H1 (cell line): Measurements from ENCODE around the gene DRD5. TPM values are rescaled to one million over a fixed set of nuclear protein-coding genes. Genes with fewer than 3 reads are reported as not detected.

ENCODE experiments used
- CTCF ChIA-PET: fragments of 300-600 bp; sonication (Branson Sonifier 250); formaldehyde crosslinking; loops from one replicate; lab custom pipeline; 2021; ENCODE audit not compliant: partially characterized antibody; lab: Charles Lee
- POLR2A ChIA-PET: fragments of 300-600 bp; sonication (Branson Sonifier 250); formaldehyde crosslinking; loops from one replicate; lab custom pipeline; 2021; ENCODE audit warnings: inconsistent platforms; ENCODE audit not compliant: partially characterized antibody; lab: Charles Lee
- DNase-seq, 2 experiments: peaks; one replicate each; pipeline versions ENCODE4 v3.0.0 to v3.0.0-alpha.2; 2010 to 2022; ENCODE audit warnings: low spot score in 2 of 2, low read depth in 1 of 2, mixed read lengths in 1 of 2
- FAIRE-seq: peaks from 2 replicates; lab custom pipeline; 2011; peaks lifted over from hg19 to GRCh38; lab: Jason Lieb, UNC
- H2AFZ ChIP-seq: 2 replicates; pipeline ENCODE4 v1.8.1; 2012; ENCODE audit warnings: low read length, inconsistent platforms
- H2AK5ac ChIP-seq: 2 replicates; pipeline ENCODE4 v1.6.1; 2013; ENCODE audit warnings: low read depth, low read length
- H2BK120ac ChIP-seq: replicated peaks from 2 replicates; pipeline ENCODE3; 2013; ENCODE audit warnings: low read depth, low read length, inconsistent platforms
- H2BK12ac ChIP-seq: 2 replicates; pipeline ENCODE4 v1.6.1; 2013; ENCODE audit warnings: low read depth, low read length
- H2BK15ac ChIP-seq: 2 replicates; pipeline ENCODE4 v1.6.1; 2013; ENCODE audit warnings: low read length
- H2BK20ac ChIP-seq: 2 replicates; pipeline ENCODE4 v1.6.1; 2013; ENCODE audit warnings: low read length
- H2BK5ac ChIP-seq: 2 replicates; pipeline ENCODE4 v1.6.1; 2013; ENCODE audit warnings: low read depth, low read length
- H3K14ac ChIP-seq: 2 replicates; pipeline ENCODE4 v1.6.1; 2013; ENCODE audit warnings: inconsistent platforms; ENCODE audit not compliant: insufficient read length
- H3K18ac ChIP-seq: 2 replicates; pipeline ENCODE4 v1.6.1; 2013; ENCODE audit warnings: low read length; ENCODE audit errors: extremely low read depth
- H3K23ac ChIP-seq: 2 replicates; pipeline ENCODE4 v1.6.1; 2013; ENCODE audit warnings: inconsistent platforms; ENCODE audit not compliant: insufficient read length
- H3K23me2 ChIP-seq: 2 replicates; pipeline ENCODE4 v1.6.1; 2013; ENCODE audit warnings: low read depth, low read length
- H3K27ac ChIP-seq: 2 replicates; pipeline ENCODE4 v1.6.1; 2011; ENCODE audit warnings: low read depth, low read length, inconsistent platforms
- H3K27me3 ChIP-seq, 4 experiments: replicated peaks in 1 of 4; 1 replicate in 1 of 4; 2 replicates in 3 of 4; pipeline versions ENCODE4 v1.6.1 to v1.8.1; 2011 to 2013; ENCODE audit warnings: low read length in 3 of 4, mild to moderate bottlenecking in 3 of 4, inconsistent platforms in 2 of 4, mixed read lengths in 2 of 4, moderate library complexity in 1 of 4; ENCODE audit not compliant: control insufficient read depth in 3 of 4, insufficient read depth in 3 of 4; ENCODE audit errors: extremely low read depth in 1 of 4
- H3K36me3 ChIP-seq, 4 experiments: 2 replicates each; pipeline versions ENCODE4 v1.6.1 to v1.8.1; 2011 to 2013; ENCODE audit warnings: mild to moderate bottlenecking in 4 of 4, low read length in 3 of 4, moderate library complexity in 2 of 4, control low read depth in 1 of 4, inconsistent platforms in 1 of 4; ENCODE audit not compliant: insufficient read depth in 4 of 4, control insufficient read depth in 2 of 4
- H3K4ac ChIP-seq: replicated peaks from 2 replicates; pipeline ENCODE3; 2013; ENCODE audit warnings: low read length, low read depth, mixed read lengths, inconsistent platforms; ENCODE audit not compliant: insufficient read length
- H3K4me1 ChIP-seq, 4 experiments: replicated peaks in 1 of 4; 1 replicate in 1 of 4; 2 replicates in 3 of 4; pipeline versions ENCODE4 v1.6.1 to v1.8.1; 2011 to 2013; ENCODE audit warnings: low read length in 3 of 4, inconsistent platforms in 2 of 4, mixed read lengths in 1 of 4; ENCODE audit not compliant: insufficient read depth in 4 of 4, control insufficient read depth in 3 of 4
- H3K4me2 ChIP-seq, 2 experiments: 2 replicates each; pipeline versions ENCODE4 v1.6.1 to v1.8.1; 2011 to 2013; ENCODE audit warnings: low read depth in 2 of 2, low read length in 2 of 2, control low read depth in 1 of 2, inconsistent platforms in 1 of 2, mild to moderate bottlenecking in 1 of 2; ENCODE audit not compliant: insufficient read depth in 1 of 2
- H3K4me3 ChIP-seq, 4 experiments: fragments of 200-600, 300-600 bp in 1 of 4; sonication (generic), shearing (Covaris generic), sonication (Bioruptor Twin) in 1 of 4; 2 replicates each; pipeline versions ENCODE4 v1.5.1 to v1.8.1; 2011 to 2016; ENCODE audit warnings: low read length in 4 of 4, low read depth in 3 of 4, control low read depth in 2 of 4, inconsistent platforms in 2 of 4, mild to moderate bottlenecking in 2 of 4, mixed read lengths in 1 of 4, moderate library complexity in 1 of 4; ENCODE audit not compliant: insufficient read depth in 2 of 4; ENCODE audit errors: extremely low read depth in 1 of 4
- H3K56ac ChIP-seq: replicated peaks from 2 replicates; pipeline ENCODE3; 2013; ENCODE audit warnings: low read depth, mild to moderate bottlenecking, mixed read lengths, low read length, inconsistent platforms; ENCODE audit not compliant: insufficient read length
- H3K79me1 ChIP-seq: 2 replicates; pipeline ENCODE4 v1.6.1; 2013; ENCODE audit warnings: low read depth, low read length, control low read depth
- H3K79me2 ChIP-seq, 2 experiments: 2 replicates each; pipeline versions ENCODE4 v1.6.1 to v1.8.1; 2012 to 2013; ENCODE audit warnings: low read length in 2 of 2, mild to moderate bottlenecking in 2 of 2, inconsistent platforms in 1 of 2; ENCODE audit not compliant: insufficient read depth in 2 of 2, control insufficient read depth in 1 of 2
- H3K9ac ChIP-seq, 4 experiments: replicated peaks in 1 of 4; 1 replicate in 1 of 4; 2 replicates in 3 of 4; pipeline versions ENCODE4 v1.6.1 to v1.8.1; 2011 to 2013; ENCODE audit warnings: low read depth in 3 of 4, low read length in 3 of 4, control low read depth in 2 of 4, mild to moderate bottlenecking in 2 of 4, moderate library complexity in 2 of 4, inconsistent platforms in 1 of 4; ENCODE audit errors: extremely low read depth in 1 of 4
- H3K9me3 ChIP-seq, 2 experiments: 2 replicates each; pipeline versions ENCODE4 v1.6.1 to v1.8.1; 2012 to 2013; ENCODE audit warnings: mild to moderate bottlenecking in 2 of 2, moderate library complexity in 2 of 2, control low read depth in 1 of 2, inconsistent platforms in 1 of 2, low read depth in 1 of 2, low read length in 1 of 2, mixed read lengths in 1 of 2; ENCODE audit not compliant: insufficient read depth in 2 of 2
- H4K20me1 ChIP-seq, 2 experiments: replicated peaks in 1 of 2; 2 replicates each; pipeline versions ENCODE3 to v1.8.1; 2011 to 2013; ENCODE audit warnings: inconsistent platforms in 2 of 2, low read length in 2 of 2, mild to moderate bottlenecking in 1 of 2; ENCODE audit not compliant: insufficient read depth in 2 of 2, control insufficient read depth in 1 of 2
- H4K5ac ChIP-seq: 2 replicates; pipeline ENCODE4 v1.6.1; 2013; ENCODE audit warnings: low read length, low read depth, mixed read lengths, inconsistent platforms; ENCODE audit not compliant: insufficient read length
- H4K8ac ChIP-seq: 2 replicates; pipeline ENCODE4 v1.8.0; 2013; ENCODE audit warnings: mild to moderate bottlenecking, moderate library complexity, low read length, inconsistent platforms; ENCODE audit not compliant: insufficient read depth; ENCODE audit errors: extremely low read depth
- H4K91ac ChIP-seq: replicated peaks from 2 replicates; pipeline ENCODE3; 2013; ENCODE audit warnings: low read length, mixed read lengths, inconsistent platforms; ENCODE audit not compliant: insufficient read length
- CTBP2 ChIP-seq: IDR thresholded peaks from 2 replicates; pipeline ENCODE4 v1.7.0; 2011; ENCODE audit warnings: borderline replicate concordance, mild to moderate bottlenecking, moderate library complexity, mixed read lengths, low read length; ENCODE audit not compliant: insufficient read depth, insufficient read length
- HDAC2 ChIP-seq, 2 experiments: fragments of 300-600 bp in 1 of 2; sonication (generic) in 1 of 2; IDR thresholded peaks; 2 replicates each; pipeline ENCODE4 v1.6.1; 2011 to 2012; ENCODE audit warnings: low read depth in 2 of 2, low read length in 2 of 2, mild to moderate bottlenecking in 2 of 2, moderate library complexity in 2 of 2, borderline replicate concordance in 1 of 2, inconsistent platforms in 1 of 2
- JUND ChIP-seq: IDR thresholded peaks from 2 replicates; pipeline ENCODE4 v1.6.1; 2011; ENCODE audit warnings: mild to moderate bottlenecking, improper control_type of control experiment, low read length
- KDM5A ChIP-seq: fragments of 200-600 bp; IDR thresholded peaks from 2 replicates; pipeline ENCODE4 v1.7.1; 2012; ENCODE audit warnings: mild to moderate bottlenecking, low read length, inconsistent platforms, mixed read lengths
- PHF8 ChIP-seq: fragments of 200-600 bp; sonication (generic); conservative IDR thresholded peaks from 2 replicates; pipeline ENCODE4 v1.7.1; 2012; ENCODE audit warnings: low read depth, mild to moderate bottlenecking, inconsistent platforms, low read length, moderate library complexity
- POLR2A ChIP-seq, 2 experiments: IDR thresholded peaks; 1 replicate in 1 of 2; 2 replicates in 1 of 2; pipeline ENCODE4 v1.6.1; 2011; ENCODE audit warnings: low read depth in 2 of 2, low read length in 2 of 2, mild to moderate bottlenecking in 2 of 2; ENCODE audit errors: control extremely low read depth in 1 of 2
- POU5F1 ChIP-seq: IDR thresholded peaks from 2 replicates; pipeline ENCODE4 v1.6.1; 2011; ENCODE audit warnings: low read depth, mild to moderate bottlenecking, low read length, moderate library complexity
- RAD21 ChIP-seq, 2 experiments: IDR thresholded peaks in 1 of 2; conservative IDR thresholded peaks in 1 of 2; 2 replicates each; pipeline ENCODE4 v1.6.1; 2011; ENCODE audit warnings: low read depth in 2 of 2, low read length in 2 of 2, improper control_type of control experiment in 1 of 2, inconsistent platforms in 1 of 2, mild to moderate bottlenecking in 1 of 2, moderate library complexity in 1 of 2
- RBBP5 ChIP-seq: IDR thresholded peaks from 2 replicates; pipeline ENCODE4 v1.7.1; 2012; ENCODE audit warnings: low read depth, mild to moderate bottlenecking, inconsistent platforms, low read length, moderate library complexity, borderline replicate concordance
- SP2 ChIP-seq: IDR thresholded peaks from 2 replicates; pipeline ENCODE4 v1.6.1; 2012; ENCODE audit warnings: mild to moderate bottlenecking, low read length, inconsistent platforms
- SUZ12 ChIP-seq: fragments of 200-600 bp; sonication (generic); IDR thresholded peaks from 2 replicates; pipeline ENCODE4 v1.6.1; 2012; ENCODE audit warnings: mild to moderate bottlenecking, inconsistent platforms, low read length, moderate library complexity, mixed read lengths
- TAF7 ChIP-seq: optimal IDR thresholded peaks from 2 replicates; pipeline ENCODE3; 2011; ENCODE audit warnings: low read depth, mild to moderate bottlenecking, inconsistent platforms, low read length, moderate library complexity, borderline replicate concordance
- TCF12 ChIP-seq: IDR thresholded peaks from 2 replicates; pipeline ENCODE4 v1.6.1; 2011; ENCODE audit warnings: low read depth, mild to moderate bottlenecking, low read length
- WGBS, 2 experiments: shearing (Covaris generic) in 1 of 2; methylation state at CpG; one replicate each; pipeline versions ENCODE4 v1.1.6 to v1.1.7; 2013 to 2015; ENCODE audit warnings: low lambda C conversion rate in 2 of 2, mixed read lengths in 2 of 2, inconsistent platforms in 1 of 2, low coverage in 1 of 2, missing lambda C conversion rate in 1 of 2; ENCODE audit not compliant: insufficient replicate concordance in 2 of 2, insufficient coverage in 1 of 2, insufficient read length in 1 of 2; ENCODE audit errors: extremely low coverage in 1 of 2, missing lambda C conversion rate in 1 of 2; 5-methylcytosine and 5-hydroxymethylcytosine counted together
- polyA plus RNA-seq, 7 experiments: library from polyadenylated mRNA; depleted of rRNA in 3 of 7; stranded (reverse) in 5 of 7; unstranded in 2 of 7; fragments of >200 nt in 5 of 7; fragments of 200-250 nt in 2 of 7; gene quantifications; 1 replicate in 5 of 7; 2 replicates in 1 of 7; 4 replicates in 1 of 7; pipeline versions ENCODE4 v1.2.1 to v1.2.3, GENCODE V29; 2011 to 2013; ENCODE audit warnings: missing spikeins in 2 of 7, mixed read lengths in 2 of 7
- total RNA-seq: library from RNA; stranded (reverse); fragmentation: NEBNext Ultra II Directional; extraction: Animal tissue kit (Norgen Biotek cat#: 25700); gene quantifications from 2 replicates; pipeline ENCODE4 v1.2.1, GENCODE V29; 2021
- TF ChIP-seq, protein P1 (sequence below): IDR thresholded peaks from 2 replicates; pipeline ENCODE4 v1.6.1; 2011; ENCODE audit warnings: low read depth, mild to moderate bottlenecking, low read length; ENCODE audit not compliant: insufficient read depth

The DRD5 gene
- total and polyA plus RNA-seq, 2 of the 8 experiments (the other 6 are each of a cell fraction or from before 2014, with no cell fraction given): 0.11 to 0.21 TPM

DNA sequence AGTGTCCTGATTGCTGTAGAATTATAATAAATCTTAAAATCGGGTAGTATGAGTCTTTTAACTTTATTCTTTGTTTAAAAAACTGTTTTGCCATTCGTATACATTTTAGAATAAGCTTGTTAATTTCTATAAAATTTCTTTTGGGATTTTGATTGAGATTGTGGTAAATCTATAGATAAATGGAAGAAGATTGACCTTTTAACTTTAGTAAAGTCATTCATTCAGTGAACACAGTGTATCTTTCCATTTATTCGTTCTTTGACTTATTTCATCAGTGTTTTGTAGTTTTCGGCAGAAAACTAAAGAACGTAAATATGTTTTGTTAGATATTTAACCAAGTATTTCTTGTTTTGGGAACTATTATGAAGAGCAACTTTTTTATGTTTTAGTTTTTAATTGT is 38.9 kb downstream of the DRD5 start:
- H2BK12ac ChIP-seq: no peak overlapping the region
- H3K23me2 ChIP-seq: no peaks in the 10 kb centered on the region
- no peaks in the 10 kb centered on the region for H3K36me3 ChIP-seq
- WGBS, 2 experiments: 71% methylated on average over 5 of the region's 5 CpGs; no CpG with 5 or more reads in 1 of the 2 experiments
- no peak overlapping the region for H4K5ac ChIP-seq
- no peak overlapping the region for H3K14ac ChIP-seq
- ChIA-PET POLR2A (no interaction called here), CTCF (no interaction called here)
- no peak overlapping the region for H2BK20ac ChIP-seq
- no peak overlapping the region for H3K27ac ChIP-seq
- H2BK5ac ChIP-seq: no peak overlapping the region
- H3K9ac ChIP-seq: no peak overlapping the region
- H3K79me2 ChIP-seq: no peaks in the 10 kb centered on the region
- H4K91ac ChIP-seq: no peak overlapping the region
- H2AFZ ChIP-seq: no peak overlapping the region
- no peak overlapping the region for H2BK120ac ChIP-seq
- H3K23ac ChIP-seq: no peak overlapping the region
- no peak overlapping the region for H2AK5ac ChIP-seq
- no peaks in the 10 kb centered on the region for H3K9me3 ChIP-seq
- H3K4ac ChIP-seq: no peak overlapping the region
- no peak overlapping the region for H2BK15ac ChIP-seq
- H3K4me1 ChIP-seq: no peaks in the 10 kb centered on the region
- no peaks in the 10 kb centered on the region for H3K79me1 ChIP-seq
- no peak overlapping the region for H3K56ac ChIP-seq
- no peak overlapping the region for H3K4me2 ChIP-seq
- no peaks in the 10 kb centered on the region for H4K20me1 ChIP-seq
- H3K27me3 ChIP-seq: no peaks in the 10 kb centered on the region
- FAIRE-seq: no peak
- no peak overlapping the region for H3K18ac ChIP-seq
- DNase-seq: no peak
- H4K8ac ChIP-seq: no peak overlapping the region
- H3K4me3 ChIP-seq: no peak overlapping the region
- TF ChIP-seq SUZ12 (no peak), RAD21 (IDR thresholded peaks at IDR 0.05 in 1 of 2, conservative IDR thresholded peaks at IDR 0.05 in 1 of 2; ENCODE audit: low read depth in 2 of 2, low read length in 2 of 2) (no peak), TCF12 (no peak), TAF7 (no peak), SP2 (no peak), HDAC2 (IDR thresholded peaks at IDR 0.05; ENCODE audit: borderline replicate concordance in 1 of 2, low read depth in 2 of 2, low read length in 2 of 2) (no peak), CTBP2 (no peak), JUND (no peak), POU5F1 (no peak), KDM5A (no peak), POLR2A (IDR thresholded peaks at IDR 0.05; ENCODE audit: control extremely low read depth in 1 of 2, low read depth in 2 of 2, low read length in 2 of 2) (no peak), RBBP5 (no peak), PHF8 (no peak)
- TF ChIP-seq, protein P1, sequence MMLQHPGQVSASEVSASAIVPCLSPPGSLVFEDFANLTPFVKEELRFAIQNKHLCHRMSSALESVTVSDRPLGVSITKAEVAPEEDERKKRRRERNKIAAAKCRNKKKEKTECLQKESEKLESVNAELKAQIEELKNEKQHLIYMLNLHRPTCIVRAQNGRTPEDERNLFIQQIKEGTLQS: no peak
